Measurements from ENCODE around the gene GCKR. TPM values are rescaled to one million over a fixed set of nuclear protein-coding genes. Genes with fewer than 3 reads are reported as not detected.

Gene GCKR
- polyA plus RNA-seq, 1 donor from 2014 or later = 2.5 TPM

- Histone ChIP-seq H3K27me3 (ENCODE audit: insufficient read depth, low read depth, low read length) (no peaks in the 10 kb centered on the region), H3K27ac (ENCODE audit: low read length) (no peak overlapping the region), H4K20me1 (ENCODE audit: insufficient read depth) (no peaks in the 10 kb centered on the region), H3K9me3 (ENCODE audit: low read length) (no peaks in the 10 kb centered on the region), H3F3A (ENCODE audit: insufficient read depth, low read length, poor library complexity, severe bottlenecking) (no peaks in the 10 kb centered on the region), H3K9ac (ENCODE audit: low read length) (no peak overlapping the region), H3K36me3 (ENCODE audit: insufficient read depth, low read length) (no peaks in the 10 kb centered on the region), H2AFZ (ENCODE audit: low read depth, low read length) (no peak overlapping the region), H3K4me2 (ENCODE audit: low read length) (no peak overlapping the region), H3K79me2 (replicated peaks; ENCODE audit: insufficient read depth, low read length) (no peaks in the 10 kb centered on the region), H3K9me2 (ENCODE audit: insufficient read depth, low read length) (no peaks in the 10 kb centered on the region), H3K4me3 (ENCODE audit: low read length) (no peak overlapping the region)
- TF ChIP-seq CTCF (IDR thresholded peaks at IDR 0.05; ENCODE audit: poor library complexity, severe bottlenecking) (no peak), EP300 (conservative IDR thresholded peaks at IDR 0.05; ENCODE audit: poor library complexity, severe bottlenecking) (no peak), EZH2 (IDR thresholded peaks at IDR 0.05; ENCODE audit: borderline replicate concordance, insufficient read depth, low read length, poor library complexity, severe bottlenecking) (no peak), REST (IDR thresholded peaks at IDR 0.05; ENCODE audit: borderline replicate concordance) (no peak), RAD21 (conservative IDR thresholded peaks at IDR 0.05) (no peak), TAF1 (IDR thresholded peaks at IDR 0.05; ENCODE audit: low read depth) (no peak), SMC3 (conservative IDR thresholded peaks at IDR 0.05; ENCODE audit: poor library complexity) (no peak), POLR2AphosphoS5 (IDR thresholded peaks at IDR 0.05) (no peak), MXI1 (conservative IDR thresholded peaks at IDR 0.05; ENCODE audit: poor library complexity, severe bottlenecking) (no peak)
Measured at GRCh38 chr2:27518113-27518781, 21.6 kb downstream of the GCKR start.

GRCh38 chr2:27518782-27519113 lies 22.1 kb downstream of the GCKR start:
- Histone ChIP-seq H3K4me3 (ENCODE audit: low read length) (no peak overlapping the region), H2AFZ (ENCODE audit: low read depth, low read length) (no peak overlapping the region), H3K9me2 (ENCODE audit: insufficient read depth, low read length) (no peaks in the 10 kb centered on the region), H3K79me2 (replicated peaks; ENCODE audit: insufficient read depth, low read length) (no peaks in the 10 kb centered on the region), H3K4me2 (ENCODE audit: low read length) (no peak overlapping the region), H4K20me1 (ENCODE audit: insufficient read depth) (no peaks in the 10 kb centered on the region), H3F3A (ENCODE audit: insufficient read depth, low read length, poor library complexity, severe bottlenecking) (no peaks in the 10 kb centered on the region), H3K27me3 (ENCODE audit: insufficient read depth, low read depth, low read length) (no peaks in the 10 kb centered on the region), H3K27ac (ENCODE audit: low read length) (no peak overlapping the region), H3K36me3 (ENCODE audit: insufficient read depth, low read length) (no peaks in the 10 kb centered on the region), H3K9me3 (ENCODE audit: low read length) (no peaks in the 10 kb centered on the region), H3K9ac (ENCODE audit: low read length) (no peak overlapping the region)
- TF ChIP-seq EP300 (conservative IDR thresholded peaks at IDR 0.05; ENCODE audit: poor library complexity, severe bottlenecking) (no peak), REST (IDR thresholded peaks at IDR 0.05; ENCODE audit: borderline replicate concordance) (no peak), RAD21 (conservative IDR thresholded peaks at IDR 0.05) (no peak), SMC3 (conservative IDR thresholded peaks at IDR 0.05; ENCODE audit: poor library complexity) (no peak), CTCF (IDR thresholded peaks at IDR 0.05; ENCODE audit: poor library complexity, severe bottlenecking) (no peak), TAF1 (IDR thresholded peaks at IDR 0.05; ENCODE audit: low read depth) (no peak)
